IgD-negative memory B cell (primary cell): ENCODE results near the gene MERTK. TPM values are rescaled to one million over a fixed set of nuclear protein-coding genes. Genes with fewer than 3 reads are reported as not detected.
"Not testable (repeated sequence)": the region's sequence is repeated elsewhere in the genome, so short reads cannot be mapped to it uniquely, and the experiment has no call there.

Experiments used
- H3K27ac Mint-ChIP-seq, 3 donors: one replicate each; pipeline ENCODE4 v1.8.0; 2020 to 2022; ENCODE audit warnings: mild to moderate bottlenecking in 3 of 3, mixed read lengths in 3 of 3, moderate library complexity in 1 of 3
- H3K27me3 Mint-ChIP-seq: one replicate; pipeline ENCODE4 v1.8.0; 2021; ENCODE audit warnings: mixed read lengths
- H3K36me3 Mint-ChIP-seq: one replicate; pipeline ENCODE4 v1.8.0; 2020; ENCODE audit warnings: mild to moderate bottlenecking, mixed read lengths
- H3K4me1 Mint-ChIP-seq, 3 donors: one replicate each; pipeline ENCODE4 v1.8.0; 2020 to 2022; ENCODE audit warnings: mixed read lengths in 3 of 3, mild to moderate bottlenecking in 1 of 3
- H3K4me3 Mint-ChIP-seq, 4 donors: one replicate each; pipeline ENCODE4 v1.8.0; 2020 to 2022; ENCODE audit warnings: mild to moderate bottlenecking in 4 of 4, mixed read lengths in 4 of 4, moderate library complexity in 3 of 4
- H3K9me3 Mint-ChIP-seq, 3 donors: one replicate each; pipeline ENCODE4 v1.8.0; 2020 to 2021; ENCODE audit warnings: mixed read lengths in 3 of 3, mild to moderate bottlenecking in 1 of 3
- polyA plus RNA-seq: library from polyadenylated mRNA; unstranded; fragments of 300-500 nt; fragmentation: Illumina TruSeq; gene quantifications from one replicate; pipeline ENCODE4 v1.2.3, GENCODE V29; 2021

MERTK gene
- polyA plus RNA-seq, 1 donor from 2014 or later: 0.33 TPM

DNA sequence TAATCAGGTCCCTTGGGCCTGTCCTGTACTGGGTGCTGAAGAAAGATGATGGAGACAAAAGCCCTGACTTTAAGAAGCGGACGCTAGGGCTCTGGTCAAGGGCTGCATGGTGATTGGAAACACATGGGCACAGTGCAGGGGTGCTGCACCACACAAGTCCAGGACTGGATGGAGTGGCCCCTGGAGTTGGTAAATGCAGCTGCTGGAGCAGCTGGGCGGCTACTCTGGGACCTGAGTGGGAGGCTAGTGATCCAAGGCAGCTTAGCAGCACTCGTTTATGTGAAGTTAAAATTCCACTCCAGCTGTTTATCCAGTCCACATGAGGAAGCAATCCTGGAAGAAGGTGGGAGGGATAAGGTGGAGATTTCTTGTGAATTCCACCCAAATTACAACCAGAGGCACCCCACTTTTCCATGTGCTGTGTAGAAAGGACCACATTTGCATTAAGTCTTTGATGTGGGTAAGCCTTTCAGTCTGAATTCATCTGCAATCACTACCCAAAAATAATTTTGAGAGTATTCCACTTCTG lies 24.9 kb downstream of the MERTK start:
- H3K4me3 Mint-ChIP-seq: no peak overlapping the region
- no peaks in the 10 kb centered on the region for H3K9me3 Mint-ChIP-seq
- H3K27me3 Mint-ChIP-seq: peaks cover 7% of the 10 kb centered on the region
- H3K27ac Mint-ChIP-seq: no peak overlapping the region
- H3K36me3 Mint-ChIP-seq: peaks cover 2% of the 10 kb centered on the region
- no peaks in the 10 kb centered on the region for H3K4me1 Mint-ChIP-seq

DNA sequence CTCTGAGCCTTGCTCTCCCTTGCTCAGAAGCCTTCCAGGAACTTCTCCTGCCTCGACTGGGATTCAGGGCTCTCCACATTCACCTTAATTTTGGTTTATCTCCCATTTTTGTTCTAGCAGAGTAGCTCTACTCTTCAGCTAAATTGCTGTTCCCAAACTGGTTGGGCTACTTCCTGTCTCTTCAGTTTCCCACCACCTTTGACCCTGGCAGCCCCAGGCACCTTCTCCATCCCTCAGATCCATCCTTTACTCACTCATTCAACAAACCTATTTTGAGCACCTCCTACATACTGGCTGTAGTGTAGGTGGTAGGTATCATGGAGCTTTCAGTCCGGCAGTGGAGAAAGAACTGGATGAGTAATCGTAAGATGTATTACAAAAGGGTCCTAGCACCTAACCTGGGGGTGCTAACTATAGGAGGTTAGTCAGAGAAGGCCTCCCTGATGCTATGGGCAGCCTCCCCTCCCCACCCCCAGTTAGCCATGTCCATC lies 26.3 kb downstream of the MERTK start:
- H3K9me3 Mint-ChIP-seq: no peaks in the 10 kb centered on the region
- peaks cover 6% of the 10 kb centered on the region for H3K27me3 Mint-ChIP-seq
- H3K4me1 Mint-ChIP-seq: no peaks in the 10 kb centered on the region
- no peak overlapping the region for H3K4me3 Mint-ChIP-seq
- H3K27ac Mint-ChIP-seq: no peak overlapping the region
- no peaks in the 10 kb centered on the region for H3K36me3 Mint-ChIP-seq

DNA sequence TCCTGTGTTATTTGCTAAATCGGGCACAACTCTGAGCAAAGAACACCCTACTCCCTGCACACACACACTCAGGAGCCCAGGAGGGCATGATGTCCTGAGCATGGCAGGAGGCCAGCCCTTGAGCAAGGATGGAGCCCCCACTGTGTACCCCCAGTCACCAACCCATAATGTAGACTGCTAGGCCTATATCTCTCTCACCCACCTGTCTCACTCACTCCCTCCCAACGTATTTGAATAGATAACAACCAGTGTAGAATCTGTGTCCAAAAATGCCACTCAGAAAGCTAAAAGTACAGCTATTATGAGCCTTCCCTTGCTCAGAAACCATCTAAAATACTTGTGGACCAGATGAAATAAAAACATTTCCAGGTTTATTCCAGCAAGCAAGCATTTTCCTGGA lies 29.3 kb downstream of the MERTK start:
- Mint-ChIP-seq H3K4me3 (no peak overlapping the region), H3K9me3 (no peaks in the 10 kb centered on the region), H3K27me3 (peaks cover 6% of the 10 kb centered on the region), H3K36me3 (no peaks in the 10 kb centered on the region), H3K27ac (no peak overlapping the region), H3K4me1 (no peaks in the 10 kb centered on the region)

DNA sequence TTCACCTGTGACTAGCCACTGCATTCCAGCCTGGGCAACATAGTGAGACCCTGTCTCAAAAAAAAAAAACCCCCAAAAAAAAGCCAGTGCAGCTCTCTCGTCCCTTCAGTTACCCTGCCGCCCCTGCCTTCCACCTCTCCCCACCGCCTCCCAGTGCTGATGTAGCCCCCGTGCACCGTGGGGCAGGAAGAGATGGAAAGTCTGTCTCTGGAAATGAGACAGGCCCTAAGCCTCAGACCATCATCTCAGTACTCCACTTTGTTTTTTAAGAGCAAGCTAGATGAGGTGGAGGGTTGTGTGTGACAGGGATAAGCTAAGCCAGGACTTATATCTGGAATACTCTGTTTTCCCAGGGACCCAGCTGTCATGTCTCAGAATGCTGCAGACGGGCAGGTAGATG lies 32.0 kb downstream of the MERTK start:
- H3K27me3 Mint-ChIP-seq: peaks cover 6% of the 10 kb centered on the region
- H3K4me3 Mint-ChIP-seq: no peak overlapping the region
- H3K27ac Mint-ChIP-seq: no peak overlapping the region
- H3K9me3 Mint-ChIP-seq: no peaks in the 10 kb centered on the region
- H3K36me3 Mint-ChIP-seq: peaks cover 2% of the 10 kb centered on the region
- no peaks in the 10 kb centered on the region for H3K4me1 Mint-ChIP-seq

DNA sequence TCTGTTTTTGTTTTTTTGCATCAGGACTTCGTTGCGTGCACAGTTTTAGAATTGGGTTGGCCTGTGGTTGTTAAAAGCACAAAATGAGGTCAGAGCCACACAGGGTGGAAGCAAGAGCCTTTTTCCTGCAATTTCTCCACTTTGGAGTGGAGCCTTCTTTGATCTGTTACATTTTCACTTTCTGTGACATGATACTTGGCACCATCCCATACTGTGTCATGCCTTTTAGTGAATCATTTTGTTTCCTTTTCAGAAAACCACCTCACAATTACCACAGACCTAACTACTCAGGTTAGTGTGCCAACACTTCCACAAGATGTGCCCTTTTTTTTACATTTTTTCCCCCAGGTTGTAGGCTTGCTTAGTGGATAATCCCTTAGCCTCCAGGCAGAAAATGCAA lies 32.5 kb downstream of the MERTK start:
- peaks cover 2% of the 10 kb centered on the region for H3K36me3 Mint-ChIP-seq
- H3K4me1 Mint-ChIP-seq: no peaks in the 10 kb centered on the region
- no peak overlapping the region for H3K4me3 Mint-ChIP-seq
- H3K9me3 Mint-ChIP-seq: no peaks in the 10 kb centered on the region
- peaks cover 6% of the 10 kb centered on the region for H3K27me3 Mint-ChIP-seq
- no peak overlapping the region for H3K27ac Mint-ChIP-seq

DNA sequence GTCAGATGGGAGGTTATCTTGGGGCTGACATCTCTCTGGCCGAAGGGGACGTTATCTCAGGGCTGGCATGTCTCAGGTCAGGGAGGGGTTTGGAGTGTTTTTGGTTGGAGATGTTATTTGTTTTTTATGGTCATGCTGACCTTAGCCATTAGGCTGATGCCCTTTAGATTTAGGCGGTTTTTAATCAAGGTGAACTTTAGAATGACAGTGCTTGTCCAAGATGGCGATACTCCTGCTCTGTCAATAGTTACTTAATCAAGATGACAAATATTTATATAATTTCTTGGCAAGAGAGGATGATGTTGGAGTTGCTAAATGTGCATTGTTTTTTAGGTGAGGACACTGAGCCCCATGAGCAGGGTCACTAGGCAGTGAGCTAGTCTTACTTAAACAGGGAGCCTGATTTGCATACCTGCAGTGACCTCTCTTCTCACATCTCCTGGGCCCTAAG lies 34.5 kb downstream of the MERTK start:
- no peaks in the 10 kb centered on the region for H3K9me3 Mint-ChIP-seq
- no peak overlapping the region for H3K4me3 Mint-ChIP-seq
- H3K27me3 Mint-ChIP-seq: peaks cover 2% of the 10 kb centered on the region
- H3K27ac Mint-ChIP-seq: no peak overlapping the region
- H3K4me1 Mint-ChIP-seq: no peaks in the 10 kb centered on the region
- H3K36me3 Mint-ChIP-seq: peaks cover 2% of the 10 kb centered on the region

DNA sequence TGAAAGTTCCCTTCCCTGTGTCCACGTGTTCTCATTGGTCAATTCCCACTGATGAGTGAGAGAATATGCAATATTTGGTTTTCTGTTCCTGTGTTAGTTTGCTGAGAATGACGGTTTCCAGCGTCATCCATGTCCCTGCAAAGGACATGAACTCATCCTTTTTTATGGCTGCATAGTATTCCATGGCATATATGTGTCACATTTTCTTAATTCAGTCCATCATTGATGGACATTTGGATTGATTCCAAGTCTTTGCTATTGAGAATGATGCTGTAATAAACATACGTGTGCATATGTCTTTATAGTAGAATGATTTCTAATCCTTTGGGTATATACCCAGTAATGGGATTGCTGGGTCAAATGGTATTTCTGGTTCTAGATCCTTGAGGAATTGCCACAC lies 35.5 kb downstream of the MERTK start:
- not testable (repeated sequence) for H3K27ac Mint-ChIP-seq, H3K4me3 Mint-ChIP-seq, H3K36me3 Mint-ChIP-seq, H3K27me3 Mint-ChIP-seq, H3K9me3 Mint-ChIP-seq, H3K4me1 Mint-ChIP-seq

DNA sequence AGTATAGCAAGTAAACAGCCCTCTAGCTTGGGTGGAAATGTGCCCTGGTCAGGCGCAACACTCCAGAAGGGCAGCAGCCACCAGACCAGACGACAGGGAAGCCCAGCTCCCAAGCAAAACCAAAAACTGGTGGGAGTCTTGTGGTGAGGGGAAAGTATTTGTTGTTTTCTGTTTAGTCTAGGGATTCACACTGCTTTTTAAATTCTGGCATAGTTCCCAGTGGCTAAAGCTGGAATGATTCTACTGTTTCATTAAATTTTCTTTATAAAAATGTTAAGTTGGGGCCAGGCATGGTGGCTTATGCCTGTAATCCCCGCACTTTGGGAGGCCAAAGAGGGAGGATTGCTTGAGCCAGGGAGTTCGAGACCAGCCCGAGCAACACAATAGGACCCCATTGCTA lies 38.5 kb downstream of the MERTK start:
- H3K4me3 Mint-ChIP-seq: no peak overlapping the region
- H3K27ac Mint-ChIP-seq: no peak overlapping the region
- H3K9me3 Mint-ChIP-seq: no peaks in the 10 kb centered on the region
- H3K36me3 Mint-ChIP-seq: peaks cover 2% of the 10 kb centered on the region
- H3K27me3 Mint-ChIP-seq: peaks cover 3% of the 10 kb centered on the region
- H3K4me1 Mint-ChIP-seq: no peaks in the 10 kb centered on the region

DNA sequence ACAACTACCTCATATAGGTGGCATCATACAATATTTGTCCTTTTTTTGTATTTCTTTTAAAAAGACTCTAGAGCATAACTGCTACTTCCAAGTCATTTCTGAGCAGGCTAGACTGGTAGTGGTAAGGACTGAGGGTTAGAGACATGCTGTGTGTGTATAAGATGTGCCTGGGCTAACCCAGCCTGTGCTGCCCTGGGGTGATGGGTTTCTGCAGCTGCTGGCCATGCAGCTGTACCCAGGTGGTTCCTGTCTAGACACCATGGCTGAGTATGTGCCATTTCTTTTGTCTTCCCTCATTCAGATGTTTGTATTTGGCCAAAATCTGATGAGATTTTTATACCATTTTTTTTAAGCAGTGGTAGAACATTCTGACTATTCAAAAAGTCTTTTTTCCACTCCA lies 40.0 kb downstream of the MERTK start:
- H3K27ac Mint-ChIP-seq: no peak overlapping the region
- peaks cover 11% of the 10 kb centered on the region for H3K27me3 Mint-ChIP-seq
- H3K36me3 Mint-ChIP-seq: peaks cover 2% of the 10 kb centered on the region
- no peaks in the 10 kb centered on the region for H3K4me1 Mint-ChIP-seq
- no peaks in the 10 kb centered on the region for H3K9me3 Mint-ChIP-seq
- no peak overlapping the region for H3K4me3 Mint-ChIP-seq

DNA sequence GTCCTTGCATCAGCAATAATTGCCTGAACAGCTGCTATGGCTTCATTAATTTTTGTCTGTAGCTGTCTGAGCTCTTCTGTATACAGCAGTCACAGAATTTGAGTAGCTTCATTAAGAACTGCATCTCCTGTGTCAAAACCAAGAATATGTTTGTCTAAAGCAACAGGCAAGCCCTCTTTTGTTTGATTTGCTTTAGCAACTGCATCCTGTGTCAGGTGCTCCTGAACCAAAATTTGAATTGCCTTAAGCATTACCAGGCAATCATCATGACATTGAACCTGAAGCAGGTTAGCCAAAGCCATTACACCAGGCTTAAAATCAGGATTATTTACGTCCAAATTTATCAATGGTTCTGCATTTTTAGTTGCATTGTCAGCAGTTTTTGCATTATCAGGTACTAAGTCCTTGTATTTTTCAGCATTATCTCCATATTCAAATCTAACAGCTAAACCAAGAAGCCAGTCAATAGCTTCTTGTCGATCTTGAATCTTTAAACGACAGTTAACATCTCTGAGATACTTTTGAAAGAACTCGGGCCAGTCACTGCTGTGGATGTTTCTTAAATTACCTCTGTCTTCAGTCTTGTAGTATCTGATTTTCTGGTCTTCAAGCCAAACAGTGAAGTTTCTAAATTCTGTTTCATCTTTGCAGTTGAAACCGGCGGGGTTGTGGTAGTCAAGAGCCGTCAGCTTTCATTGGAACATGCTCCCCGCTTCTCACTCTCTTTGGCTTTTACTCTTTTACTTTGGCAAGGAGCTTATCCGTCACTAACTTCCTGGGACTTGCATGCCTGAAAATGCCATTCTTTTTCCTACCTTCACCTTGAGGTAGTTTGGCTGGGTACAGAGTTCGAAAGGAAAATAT lies 42.2 kb downstream of the MERTK start:
- Mint-ChIP-seq H3K36me3 (no peaks in the 10 kb centered on the region), H3K27me3 (peaks cover 11% of the 10 kb centered on the region), H3K4me3 (no peak overlapping the region), H3K4me1 (no peaks in the 10 kb centered on the region), H3K9me3 (no peaks in the 10 kb centered on the region), H3K27ac (no peak overlapping the region)

DNA sequence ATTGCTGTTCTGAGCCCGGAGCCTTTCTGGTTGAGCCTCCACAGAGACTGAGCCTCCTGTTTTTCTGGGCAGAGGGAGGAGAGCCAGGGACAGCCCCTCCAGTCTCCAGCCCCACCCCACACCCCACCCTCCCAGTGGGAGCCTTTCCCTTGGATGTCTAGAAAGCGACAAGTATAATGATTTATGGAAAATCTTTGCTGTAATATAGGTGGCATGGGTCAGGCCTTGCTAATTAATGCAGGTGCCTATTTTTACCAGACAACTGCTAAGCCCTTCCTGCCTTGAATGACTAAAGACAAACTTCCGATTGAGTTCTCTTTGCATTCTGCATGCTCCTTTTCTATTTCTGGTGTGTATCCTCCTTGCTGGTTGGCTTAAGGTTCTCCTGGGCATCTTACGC lies 43.1 kb downstream of the MERTK start:
- Mint-ChIP-seq H3K4me3 (no peak overlapping the region), H3K9me3 (no peaks in the 10 kb centered on the region), H3K27ac (no peak overlapping the region), H3K27me3 (peaks cover 11% of the 10 kb centered on the region), H3K36me3 (no peaks in the 10 kb centered on the region), H3K4me1 (no peaks in the 10 kb centered on the region)

DNA sequence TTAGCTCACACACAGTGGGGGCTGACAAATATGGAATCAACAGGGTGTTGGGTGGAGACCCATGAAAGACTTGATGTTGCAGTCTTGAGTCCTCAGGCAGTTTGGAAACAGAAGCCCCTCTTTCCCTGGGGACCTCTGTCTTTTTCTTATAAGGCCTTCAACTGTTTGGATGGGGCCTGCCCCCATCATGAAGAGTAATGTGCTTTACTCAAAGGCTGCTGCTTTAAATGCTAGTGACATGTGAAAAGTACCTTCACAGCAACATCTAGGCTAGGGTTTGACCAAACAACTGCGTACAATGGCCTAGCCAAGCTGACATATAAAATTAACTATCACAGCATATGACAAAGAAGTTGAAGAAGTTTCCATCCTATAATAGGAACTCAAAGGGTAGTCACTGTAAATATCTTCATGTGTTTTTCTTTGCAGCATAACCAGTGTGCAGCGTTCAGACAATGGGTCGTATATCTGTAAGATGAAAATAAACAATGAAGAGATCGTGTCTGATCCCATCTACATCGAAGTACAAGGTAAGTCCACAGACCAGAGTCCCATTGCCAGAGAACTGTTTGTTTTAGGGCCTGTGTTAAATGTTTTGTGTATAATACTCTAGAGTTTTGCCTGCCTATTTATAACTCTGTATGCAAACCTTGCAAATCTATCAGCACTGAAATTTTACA lies 46.3 kb downstream of the MERTK start:
- H3K9me3 Mint-ChIP-seq: no peaks in the 10 kb centered on the region
- H3K4me3 Mint-ChIP-seq: no peak overlapping the region
- peaks cover 11% of the 10 kb centered on the region for H3K27me3 Mint-ChIP-seq
- H3K36me3 Mint-ChIP-seq: no peaks in the 10 kb centered on the region
- no peaks in the 10 kb centered on the region for H3K4me1 Mint-ChIP-seq
- H3K27ac Mint-ChIP-seq: no peak overlapping the region

DNA sequence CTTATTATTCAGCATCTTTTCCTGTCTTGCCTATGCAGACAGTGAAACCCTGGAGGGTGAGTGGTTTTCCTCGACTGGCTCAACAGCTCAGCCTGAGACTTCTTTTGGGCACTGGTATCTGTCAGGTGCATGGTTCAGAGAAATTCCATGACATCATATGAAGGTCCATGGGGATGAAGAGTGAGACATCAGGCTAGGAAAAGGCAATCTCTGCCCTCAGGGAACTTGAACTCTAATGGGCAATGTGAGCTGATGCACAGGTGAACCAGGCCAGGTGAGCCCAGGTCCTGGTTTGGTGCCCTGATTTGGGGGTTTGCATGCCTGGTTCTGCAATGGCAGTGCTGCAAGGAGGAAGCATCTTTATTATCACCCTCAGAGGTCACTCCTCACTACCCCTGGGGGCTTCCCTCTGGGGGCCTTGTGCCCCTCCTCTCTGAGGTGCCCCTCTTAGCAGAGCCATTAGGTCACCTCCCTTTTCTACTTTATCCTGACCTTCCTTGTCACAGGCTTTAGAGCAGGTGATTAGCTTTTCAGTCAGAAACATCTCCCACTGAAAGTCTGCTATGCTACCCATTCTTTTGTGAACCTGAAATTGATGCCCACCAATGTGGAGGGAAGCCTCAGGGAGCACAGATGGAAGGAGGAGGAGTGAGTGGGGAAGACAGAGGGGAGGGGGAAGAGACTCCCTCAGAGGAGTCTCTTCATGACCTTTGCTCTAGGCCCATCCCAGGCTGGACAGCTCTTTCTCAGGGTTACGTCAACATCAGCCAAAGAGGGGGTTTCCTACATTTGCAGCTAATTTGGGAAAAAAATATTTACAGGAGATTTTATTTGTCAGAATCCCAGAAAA lies 47.3 kb downstream of the MERTK start:
- Mint-ChIP-seq H3K4me3 (no peak overlapping the region), H3K9me3 (no peaks in the 10 kb centered on the region), H3K36me3 (no peaks in the 10 kb centered on the region), H3K4me1 (no peaks in the 10 kb centered on the region), H3K27ac (no peak overlapping the region), H3K27me3 (peaks cover 11% of the 10 kb centered on the region)

DNA sequence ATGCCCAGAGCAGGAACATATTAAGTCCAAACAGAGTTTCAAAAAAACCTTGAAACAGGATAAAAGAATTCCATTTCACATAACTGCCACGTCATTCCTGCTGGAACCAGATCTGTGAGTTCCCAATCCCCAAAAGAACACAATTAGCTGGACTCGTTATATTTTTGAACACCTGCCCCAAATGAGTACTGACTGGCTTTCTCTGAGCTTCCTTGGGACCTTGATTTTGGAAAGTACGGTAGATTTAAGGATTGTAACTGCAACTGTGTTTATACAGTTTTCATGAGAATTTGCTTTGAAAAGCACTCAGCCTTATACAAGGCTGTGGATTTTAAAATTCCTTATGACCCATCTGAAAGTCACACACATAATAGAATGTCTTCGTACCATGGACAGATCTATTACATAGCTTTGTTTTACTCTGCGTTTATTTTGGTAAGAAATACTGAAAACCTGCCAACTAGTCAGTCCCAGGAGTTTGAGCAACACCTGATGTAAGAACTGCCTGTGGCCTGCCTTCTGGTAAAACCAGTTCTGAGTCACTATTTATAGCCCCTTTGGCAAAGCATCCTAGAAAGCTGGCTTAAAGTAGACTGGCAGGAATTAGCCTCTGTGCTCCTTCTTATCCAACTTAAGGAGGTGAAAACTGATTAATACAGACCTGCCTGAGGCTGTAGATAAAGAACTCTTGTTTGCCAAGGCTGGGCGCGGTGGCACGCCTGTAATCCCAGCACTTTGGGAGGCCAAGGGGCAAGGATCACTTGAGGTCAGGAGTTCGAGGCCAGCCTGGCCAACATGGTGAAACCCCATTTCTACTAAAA lies 48.1 kb downstream of the MERTK start:
- H3K9me3 Mint-ChIP-seq: no peaks in the 10 kb centered on the region
- H3K27me3 Mint-ChIP-seq: peaks cover 8% of the 10 kb centered on the region
- no peak overlapping the region for H3K27ac Mint-ChIP-seq
- no peaks in the 10 kb centered on the region for H3K36me3 Mint-ChIP-seq
- no peak overlapping the region for H3K4me3 Mint-ChIP-seq
- no peaks in the 10 kb centered on the region for H3K4me1 Mint-ChIP-seq
